CD4-positive, CD25-positive, alpha-beta regulatory T cell (primary cell): ENCODE measurements around the gene NOS2. TPM values are rescaled to one million over a fixed set of nuclear protein-coding genes. Genes with fewer than 3 reads are reported as not detected.

ENCODE experiments used
- polyA plus RNA-seq, 4 donors: library from polyadenylated mRNA; unstranded; fragments of 300-500 nt; fragmentation: Illumina TruSeq; gene quantifications; one replicate each; pipeline ENCODE4 v1.2.3, GENCODE V29; 2021
- total RNA-seq: library from RNA; stranded (reverse); gene quantifications from one replicate; pipeline ENCODE4 v1.2.3, GENCODE V29; 2022

The NOS2 gene
- total and polyA plus RNA-seq, 5 donors from 2014 or later: 0.15 TPM; not detected in 4

Other genes starting within 250 kb of the NOS2 start
- gene LGALS9, start 169.3 kb downstream of the NOS2 start, total RNA-seq: 122 TPM
- gene LGALS9, start 169.3 kb downstream of the NOS2 start, polyA plus RNA-seq: 10 to 100 TPM; 38.3 to 56.6 (median 40.2) TPM
- gene LYRM9, start 92.8 kb upstream of the NOS2 start, total RNA-seq: 7.5 TPM
- 10 to 100 TPM; 14.8 to 18.4 (median 15.9) TPM for gene LYRM9, start 92.8 kb upstream of the NOS2 start, polyA plus RNA-seq
- gene NLK, start 242.1 kb upstream of the NOS2 start, total RNA-seq: 16.0 TPM
- 1 to 10 TPM; 1.7 to 2.3 (median 1.9) TPM for gene NLK, start 242.1 kb upstream of the NOS2 start, polyA plus RNA-seq